Neural progenitor cell (in vitro differentiated cells): ENCODE measurements around the gene SPEN.
"Not testable (repeated sequence)": the region's sequence is repeated elsewhere in the genome, so short reads cannot be mapped to it uniquely, and the experiment has no call there.

ENCODE experiments used
- EZH2 ChIP-seq: fragments of 200-600 bp; sonication (generic); IDR thresholded peaks from 2 replicates; pipeline ENCODE4 v1.6.1; 2017; ENCODE audit warnings: antibody characterized with exemption, mild to moderate bottlenecking, moderate library complexity
- TF ChIP-seq, protein P1 (sequence below): fragments of 200-600 bp; sonication (generic); IDR thresholded peaks from 2 replicates; pipeline ENCODE4 v1.5.1; 2017; ENCODE audit warnings: antibody characterized with exemption, mild to moderate bottlenecking

DNA sequence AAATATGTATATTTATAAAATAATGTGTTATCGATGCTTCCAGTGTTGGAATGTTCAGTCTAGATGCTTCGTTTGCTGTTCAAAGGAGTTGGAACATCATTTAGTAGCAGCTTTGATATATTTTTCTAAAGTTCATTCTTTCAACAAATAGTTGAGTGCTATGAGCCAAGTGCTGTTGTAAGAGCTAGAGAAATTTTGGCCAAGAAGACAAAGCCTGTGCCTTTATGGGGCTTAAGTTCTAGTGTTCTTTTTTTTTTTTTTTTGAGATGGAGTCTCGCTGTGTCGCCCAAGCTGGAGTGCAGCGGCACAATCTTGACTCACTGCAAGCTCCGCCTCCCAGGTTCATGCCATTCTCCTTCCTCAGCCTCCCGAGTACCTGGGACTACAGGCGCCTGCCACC is 78.9 kb downstream of the SPEN start:
- TF ChIP-seq, protein P1, sequence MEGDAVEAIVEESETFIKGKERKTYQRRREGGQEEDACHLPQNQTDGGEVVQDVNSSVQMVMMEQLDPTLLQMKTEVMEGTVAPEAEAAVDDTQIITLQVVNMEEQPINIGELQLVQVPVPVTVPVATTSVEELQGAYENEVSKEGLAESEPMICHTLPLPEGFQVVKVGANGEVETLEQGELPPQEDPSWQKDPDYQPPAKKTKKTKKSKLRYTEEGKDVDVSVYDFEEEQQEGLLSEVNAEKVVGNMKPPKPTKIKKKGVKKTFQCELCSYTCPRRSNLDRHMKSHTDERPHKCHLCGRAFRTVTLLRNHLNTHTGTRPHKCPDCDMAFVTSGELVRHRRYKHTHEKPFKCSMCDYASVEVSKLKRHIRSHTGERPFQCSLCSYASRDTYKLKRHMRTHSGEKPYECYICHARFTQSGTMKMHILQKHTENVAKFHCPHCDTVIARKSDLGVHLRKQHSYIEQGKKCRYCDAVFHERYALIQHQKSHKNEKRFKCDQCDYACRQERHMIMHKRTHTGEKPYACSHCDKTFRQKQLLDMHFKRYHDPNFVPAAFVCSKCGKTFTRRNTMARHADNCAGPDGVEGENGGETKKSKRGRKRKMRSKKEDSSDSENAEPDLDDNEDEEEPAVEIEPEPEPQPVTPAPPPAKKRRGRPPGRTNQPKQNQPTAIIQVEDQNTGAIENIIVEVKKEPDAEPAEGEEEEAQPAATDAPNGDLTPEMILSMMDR = not testable (repeated sequence)
- TF ChIP-seq EZH2 = not testable (repeated sequence)
